Measurements from ENCODE around the gene GAS6. TPM values are rescaled to one million over a fixed set of nuclear protein-coding genes. Genes with fewer than 3 reads are reported as not detected.

GAS6 gene
- total and polyA plus RNA-seq, 2 donors (not counting 1 experiment from before 2014, with no cell fraction given), result 227 to 301 TPM

GRCh38 chr13:113902986-113903775 lies 39.3 kb upstream of the GAS6 start:
- no peak overlapping the region for H3K4me2 ChIP-seq (ENCODE audit: extremely low read depth, insufficient read depth, low read length)

GRCh38 chr13:113902481-113902880 lies 38.6 kb upstream of the GAS6 start:
- DNase-seq (ENCODE audit: low read depth in 2 of 2), result peak in 1 of 2 donors; percentile 50
- Histone ChIP-seq H3K9ac (ENCODE audit: insufficient read depth, low read length) (no peak overlapping the region), H3K4me3 (replicated peaks in 1 of 4; ENCODE audit: control extremely low read depth in 1 of 4, insufficient read depth in 1 of 4, low read depth in 3 of 4, low read length in 4 of 4) (no peak overlapping the region), H4K20me1 (ENCODE audit: control insufficient read depth, extremely low read depth, insufficient read depth, low read length) (no peaks in the 10 kb centered on the region), H3K4me1 (ENCODE audit: control insufficient read depth, extremely low read depth, insufficient read depth, low read length) (peaks cover 6% of the 10 kb centered on the region), H2AFZ (ENCODE audit: low read length) (no peak overlapping the region), H3K4me2 (ENCODE audit: extremely low read depth, insufficient read depth, low read length) (no peak overlapping the region), H3K27ac (ENCODE audit: insufficient read depth, low read length) (no peak overlapping the region), H3K79me2 (ENCODE audit: control insufficient read depth, insufficient read depth, low read length) (no peaks in the 10 kb centered on the region), H3K36me3 (ENCODE audit: control insufficient read depth, insufficient read depth, low read length) (no peaks in the 10 kb centered on the region), H3K27me3 (ENCODE audit: control insufficient read depth, insufficient read depth, low read length) (no peaks in the 10 kb centered on the region), H3K9me3 (ENCODE audit: control insufficient read depth, insufficient read depth, low read depth, low read length) (no peaks in the 10 kb centered on the region)
- TF ChIP-seq CTCF (conservative IDR thresholded peaks at IDR 0.05 in 1 of 2, IDR thresholded peaks at IDR 0.05 in 1 of 2; ENCODE audit: low read depth in 1 of 2, low read length in 2 of 2) (no peak), EZH2 (IDR thresholded peaks at IDR 0.05; ENCODE audit: low read length, missing control alignments) (no peak)

More at GRCh38 chr13:113902986-113903775, 39.3 kb upstream of the GAS6 start:
- H3K9ac ChIP-seq (ENCODE audit: insufficient read depth, low read length), result no peak overlapping the region
- H3K9me3 ChIP-seq (ENCODE audit: control insufficient read depth, insufficient read depth, low read depth, low read length), result no peaks in the 10 kb centered on the region
- H3K27me3 ChIP-seq (ENCODE audit: control insufficient read depth, insufficient read depth, low read length), result no peaks in the 10 kb centered on the region
- no peaks in the 10 kb centered on the region for H4K20me1 ChIP-seq (ENCODE audit: control insufficient read depth, extremely low read depth, insufficient read depth, low read length)
- peak overlapping the region; percentile 10 for H3K27ac ChIP-seq (ENCODE audit: insufficient read depth, low read length)
- H3K4me1 ChIP-seq (ENCODE audit: control insufficient read depth, extremely low read depth, insufficient read depth, low read length), result peaks cover 6% of the 10 kb centered on the region
- no peaks in the 10 kb centered on the region for H3K36me3 ChIP-seq (ENCODE audit: control insufficient read depth, insufficient read depth, low read length)
- no peaks in the 10 kb centered on the region for H3K79me2 ChIP-seq (ENCODE audit: control insufficient read depth, insufficient read depth, low read length)
- H3K4me3 ChIP-seq (replicated peaks in 1 of 4; ENCODE audit: control extremely low read depth in 1 of 4, insufficient read depth in 1 of 4, low read depth in 3 of 4, low read length in 4 of 4), result no peak overlapping the region
- TF ChIP-seq CTCF (conservative IDR thresholded peaks at IDR 0.05 in 1 of 2, IDR thresholded peaks at IDR 0.05 in 1 of 2; ENCODE audit: low read depth in 1 of 2, low read length in 2 of 2) (no peak), EZH2 (IDR thresholded peaks at IDR 0.05; ENCODE audit: low read length, missing control alignments) (no peak)
- H2AFZ ChIP-seq (ENCODE audit: low read length), result no peak overlapping the region
- DNase-seq (ENCODE audit: low read depth in 2 of 2), result peak; percentile 66 to 83

GRCh38 chr13:113901642-113902041 lies 37.8 kb upstream of the GAS6 start:
- no peaks in the 10 kb centered on the region for H3K79me2 ChIP-seq (ENCODE audit: control insufficient read depth, insufficient read depth, low read length)
- DNase-seq (ENCODE audit: low read depth in 2 of 2), result no peak
- H3K4me1 ChIP-seq (ENCODE audit: control insufficient read depth, extremely low read depth, insufficient read depth, low read length), result peaks cover 12% of the 10 kb centered on the region
- H3K27ac ChIP-seq (ENCODE audit: insufficient read depth, low read length), result no peak overlapping the region
- no peaks in the 10 kb centered on the region for H4K20me1 ChIP-seq (ENCODE audit: control insufficient read depth, extremely low read depth, insufficient read depth, low read length)
- H3K4me2 ChIP-seq (ENCODE audit: extremely low read depth, insufficient read depth, low read length), result no peak overlapping the region
- TF ChIP-seq CTCF (conservative IDR thresholded peaks at IDR 0.05 in 1 of 2, IDR thresholded peaks at IDR 0.05 in 1 of 2; ENCODE audit: low read depth in 1 of 2, low read length in 2 of 2), result no peak
- TF ChIP-seq EZH2 (IDR thresholded peaks at IDR 0.05; ENCODE audit: low read length, missing control alignments), result no peak
- H2AFZ ChIP-seq (ENCODE audit: low read length), result no peak overlapping the region
- H3K9ac ChIP-seq (ENCODE audit: insufficient read depth, low read length), result no peak overlapping the region
- no peak overlapping the region for H3K4me3 ChIP-seq (replicated peaks in 1 of 4; ENCODE audit: control extremely low read depth in 1 of 4, insufficient read depth in 1 of 4, low read depth in 3 of 4, low read length in 4 of 4)
- no peaks in the 10 kb centered on the region for H3K27me3 ChIP-seq (ENCODE audit: control insufficient read depth, insufficient read depth, low read length)
- H3K9me3 ChIP-seq (ENCODE audit: control insufficient read depth, insufficient read depth, low read depth, low read length), result no peaks in the 10 kb centered on the region
- no peaks in the 10 kb centered on the region for H3K36me3 ChIP-seq (ENCODE audit: control insufficient read depth, insufficient read depth, low read length)
